GM12878 (cell line): ENCODE results near the gene SLC2A5. TPM values are rescaled to one million over a fixed set of nuclear protein-coding genes. Genes with fewer than 3 reads are reported as not detected.

Source experiments
- ATAC-seq: fragments of 200-7000 bp; cut with Tn5 transposase; 3 replicates; pipeline ENCODE4 v1.9.1; 2020; ENCODE audit warnings: mild to moderate bottlenecking, moderate library complexity
- BruUV-seq: library from RNA; stranded (reverse); fragments of 400-500 nt; replicated peaks from 2 replicates; lab custom pipeline; 2021; lab: Mats Ljungman, UMichigan
- CTCF ChIA-PET: fragments of 300-600 bp; sonication (Branson Sonifier 250); formaldehyde crosslinking; extraction: SDS; loops from one replicate; lab custom pipeline; 2021; ENCODE audit warnings: inconsistent platforms; lab: Yijun Ruan, JAX
- POLR2A ChIA-PET: fragments of 350-600 bp; formaldehyde crosslinking; extraction: SDS; loops from one replicate; lab custom pipeline; 2021; ENCODE audit warnings: inconsistent platforms; lab: Charles Lee
- RAD21 ChIA-PET: fragments of 300-600 bp; sonication (Branson Sonifier 250); formaldehyde crosslinking; loops from one replicate; lab custom pipeline; 2023; ENCODE audit warnings: antibody characterized with exemption; ENCODE audit not compliant: unreplicated experiment; lab: Charles Lee
- SMC1A ChIA-PET: fragments of 300-600 bp; sonication (Branson Sonifier 250); formaldehyde crosslinking; loops from one replicate; lab custom pipeline; 2023; ENCODE audit not compliant: unreplicated experiment, uncharacterized antibody; lab: Charles Lee
- DNase-seq: peaks from one replicate; pipeline ENCODE4 v3.0.0-alpha.2; 2011; ENCODE audit warnings: low read depth, low spot score
- FAIRE-seq: peaks from 3 replicates; lab custom pipeline; 2011; peaks lifted over from hg19 to GRCh38; lab: Jason Lieb, UNC
- H2AFZ ChIP-seq: 2 replicates; pipeline ENCODE4 v1.6.0; 2011; ENCODE audit warnings: low read depth, low read length, control low read depth; ENCODE audit not compliant: control insufficient read depth
- H3K27ac ChIP-seq: 2 replicates; pipeline ENCODE4 v1.5.1; 2011; ENCODE audit warnings: control low read depth; ENCODE audit not compliant: control insufficient read depth, insufficient read depth
- H3K27me3 ChIP-seq, 2 experiments: replicated peaks in 1 of 2; 2 replicates each; pipeline versions ENCODE4 v1.6.0 to v1.6.1; 2011; ENCODE audit warnings: low read length in 1 of 2; ENCODE audit not compliant: control insufficient read depth in 2 of 2, insufficient read depth in 2 of 2
- H3K36me3 ChIP-seq, 2 experiments: 2 replicates each; pipeline ENCODE4 v1.5.1; 2011; ENCODE audit warnings: low read length in 1 of 2; ENCODE audit not compliant: control insufficient read depth in 2 of 2, insufficient read depth in 2 of 2
- H3K4me1 ChIP-seq: 2 replicates; pipeline ENCODE4 v1.6.1; 2011; ENCODE audit warnings: mild to moderate bottlenecking, low read length, moderate library complexity, mixed read lengths; ENCODE audit not compliant: control insufficient read depth, insufficient read depth
- H3K4me2 ChIP-seq: 2 replicates; pipeline ENCODE4 v1.6.0; 2011; ENCODE audit warnings: control low read depth; ENCODE audit not compliant: control insufficient read depth, insufficient read depth
- H3K4me3 ChIP-seq: fragments of 200-600 bp; sonication (generic); 2 replicates; pipeline ENCODE4 v1.5.1; 2016
- H3K79me2 ChIP-seq: 2 replicates; pipeline ENCODE4 v1.6.0; 2011; ENCODE audit warnings: low read length; ENCODE audit not compliant: control insufficient read depth, insufficient read depth
- H3K9ac ChIP-seq: 2 replicates; pipeline ENCODE4 v1.8.0; 2011; ENCODE audit warnings: low read length, control low read depth, mixed read lengths; ENCODE audit not compliant: control insufficient read depth, insufficient read depth
- H3K9me3 ChIP-seq: replicated peaks from 3 replicates; pipeline ENCODE4 v1.5.1; 2011; ENCODE audit warnings: mild to moderate bottlenecking, low read length; ENCODE audit not compliant: control insufficient read depth, insufficient read depth
- H4K20me1 ChIP-seq: 2 replicates; pipeline ENCODE4 v1.6.0; 2011; ENCODE audit not compliant: control insufficient read depth, insufficient read depth
- IKZF1 ChIP-seq: fragments of 450-650 bp; conservative IDR thresholded peaks from 2 replicates; pipeline ENCODE4 v1.6.1; 2017; ENCODE audit warnings: antibody characterized with exemption, mild to moderate bottlenecking
- NBN ChIP-seq: fragments of 450-650 bp; IDR thresholded peaks from 2 replicates; pipeline ENCODE4 v1.6.1; 2016
- NR2C2 ChIP-seq: IDR thresholded peaks from 2 replicates; pipeline ENCODE4 v1.6.1; 2011; ENCODE audit warnings: borderline replicate concordance, low read depth; ENCODE audit not compliant: control insufficient read depth, insufficient read length
- PAX5 ChIP-seq: IDR thresholded peaks from 2 replicates; pipeline ENCODE4 v1.6.1; 2011; ENCODE audit warnings: low read depth, low read length, borderline replicate concordance
- POLR2A ChIP-seq: IDR thresholded peaks from 2 replicates; pipeline ENCODE4 v1.6.1; 2011; ENCODE audit warnings: low read depth, mild to moderate bottlenecking, low read length
- RAD51 ChIP-seq: fragments of 450-650 bp; IDR thresholded peaks from 2 replicates; pipeline ENCODE4 v1.6.1; 2016; ENCODE audit warnings: moderate library complexity, mild to moderate bottlenecking, inconsistent platforms
- WGBS: methylation state at CpG from one replicate; pipeline ENCODE4 v1.1.6; 2016; ENCODE audit warnings: low lambda C conversion rate; ENCODE audit not compliant: insufficient replicate concordance, insufficient coverage; ENCODE audit errors: missing lambda C conversion rate; 5-methylcytosine and 5-hydroxymethylcytosine counted together
- in situ Hi-C: fragments of 300-500 bp; cut with MboI; formaldehyde crosslinking; loops from 9 replicates; pipeline ENCODE4 v1.14.3; 2018; ENCODE audit warnings: mixed read lengths
- intact Hi-C: fragments of 100-400 bp; cut with micrococcal nuclease; formaldehyde crosslinking; loops from one replicate; pipeline ENCODE4 v1.14.2; 2022; ENCODE audit not compliant: unreplicated experiment
- polyA plus RNA-seq, 11 experiments: library from polyadenylated mRNA; depleted of rRNA in 4 of 11; unstranded in 6 of 11; stranded (reverse) in 5 of 11; fragments of >200 nt; fragmentation: Nextera tagmentation in 4 of 11; fragmentation: Illumina TruSeq in 1 of 11; extraction: Ambion mirVana in 4 of 11; extraction: Trizol in 1 of 11; gene quantifications; 1 replicate in 1 of 11; 2 replicates in 10 of 11; pipeline versions ENCODE4 v1.2.1 to v1.2.3, GENCODE V29; 2011 to 2016; ENCODE audit warnings: inconsistent platforms in 2 of 11, missing spikeins in 2 of 11, low read depth in 1 of 11
- total RNA-seq, 4 experiments: library from RNA; depleted of rRNA in 3 of 4; stranded (reverse); fragments of >200 nt in 3 of 4; fragmentation: Illumina TruSeq in 1 of 4; extraction: Trizol in 1 of 4; gene quantifications; 2 replicates each; pipeline versions ENCODE4 v1.2.1 to v1.2.3, GENCODE V29; 2013 to 2021

The SLC2A5 gene
- total and polyA plus RNA-seq, 10 of the 15 experiments (the other 5 are each of a cell fraction or from before 2014, with no cell fraction given): 4.5 to 76.6 (median 23.9) TPM

DNA sequence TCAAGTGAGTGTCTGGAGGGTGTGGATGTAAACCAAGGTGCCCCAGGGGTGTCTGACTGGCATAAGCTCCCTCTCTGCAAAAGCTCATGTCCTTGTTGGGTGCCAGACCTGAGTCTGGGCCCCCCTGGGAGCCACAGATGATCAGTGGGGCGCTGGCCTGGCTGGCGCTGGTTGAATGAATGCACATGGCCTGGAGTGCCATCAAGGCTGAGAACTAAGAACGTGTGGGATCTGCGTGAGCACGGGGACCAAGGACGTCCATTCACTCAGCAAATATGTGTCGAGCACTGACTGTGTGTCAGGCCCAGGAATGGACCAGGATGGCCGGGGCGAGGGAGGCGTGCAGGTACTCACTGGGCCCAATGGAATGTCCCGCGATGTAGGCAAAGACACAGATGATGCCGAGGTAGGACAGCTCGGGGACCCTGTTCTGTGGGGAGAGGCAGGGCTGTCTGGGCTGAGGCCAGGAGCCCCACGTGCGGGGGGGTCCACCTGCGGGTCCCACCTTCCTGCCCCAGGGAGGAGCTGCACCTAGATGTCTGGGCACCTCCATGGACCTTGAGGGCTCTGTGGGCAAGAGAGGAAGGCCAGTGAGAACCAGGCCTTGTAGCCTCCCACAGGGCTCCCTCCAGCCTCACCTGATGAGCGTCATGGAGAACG, 62.3 kb downstream of the SLC2A5 start:
- Histone ChIP-seq H2AFZ (no peak overlapping the region), H3K4me3 (no peak overlapping the region), H4K20me1 (no peaks in the 10 kb centered on the region), H3K79me2 (no peaks in the 10 kb centered on the region), H3K4me2 (no peak overlapping the region; the same call in 1 of the 2 replicates), H3K9me3 (no peaks in the 10 kb centered on the region), H3K4me1 (peaks cover 35% of the 10 kb centered on the region), H3K27me3 (no peaks in the 10 kb centered on the region), H3K36me3 (no peaks in the 10 kb centered on the region), H3K9ac (no peak overlapping the region), H3K27ac (no peak overlapping the region)
- intact Hi-C loops (loop anchor here (5.0 kb wide), 2 partner anchors 90 to 190 kb away; no protein-coding TSS in a partner anchor), in situ Hi-C loops (loop anchor here (5.0 kb wide), 1 partner anchor 95 kb away; no protein-coding TSS in a partner anchor)
- POLR2A ChIA-PET: no interaction called here
- CTCF ChIA-PET: interaction anchor here (0.5 to 6.9 kb wide), 10 partner anchors 13 to 228 kb away, joined by 3 to 126 read pairs (median 4); partner anchors contain the start of gene H6PD
- SMC1A ChIA-PET: interaction anchor here (1.5 to 4.4 kb wide), 4 partner anchors 30 to 104 kb away, joined by 4 to 38 read pairs (median 18); no protein-coding TSS in a partner anchor
- no TSS peak for BruUV-seq
- ATAC-seq (no peak), DNase-seq (no peak), FAIRE-seq (no peak)
- RAD21 ChIA-PET: interaction anchor here (0.6 to 3.6 kb wide), 3 partner anchors 27 to 95 kb away, joined by 4 to 26 read pairs (median 8); no protein-coding TSS in a partner anchor
- 87% methylated on average over 19 of the region's 19 CpGs for WGBS
- peak; percentile 7 for TF ChIP-seq NR2C2
- TF ChIP-seq NBN: no peak
- no peak for TF ChIP-seq PAX5

GRCh38 chr1:9005395-9005708, 64.1 kb downstream of the SLC2A5 start:
- H3K9me3 ChIP-seq: no peaks in the 10 kb centered on the region
- BruUV-seq: no TSS peak
- ChIA-PET CTCF (interaction anchor here (0.7 to 6.9 kb wide), 58 partner anchors 9 to 858 kb away, joined by 3 to 126 read pairs (median 5); partner anchors contain the start of gene SLC2A5), POLR2A (interaction anchor here (0.5 to 1.6 kb wide), 4 partner anchors 87 to 569 kb away, joined by 3 to 6 read pairs (median 4); no protein-coding TSS in a partner anchor)
- no peak for DNase-seq
- H3K4me2 ChIP-seq: no peak overlapping the region
- H3K4me1 ChIP-seq: peaks cover 27% of the 10 kb centered on the region
- H4K20me1 ChIP-seq: no peaks in the 10 kb centered on the region
- no peak for FAIRE-seq
- TF ChIP-seq POLR2A: no peak
- no peak for TF ChIP-seq RAD51
- 0 out of 2 replicates have a peak, but pooled peaks have one; percentile 2 for TF ChIP-seq IKZF1
- TF ChIP-seq, all 136 proteins: peak for 1
- no peak overlapping the region for H2AFZ ChIP-seq
- no peak for ATAC-seq
- no peaks in the 10 kb centered on the region for H3K27me3 ChIP-seq
- intact Hi-C loops (loop anchor here (5.0 kb wide), 2 partner anchors 88 to 192 kb away; no protein-coding TSS in a partner anchor), in situ Hi-C loops (loop anchor here (5.0 kb wide), 1 partner anchor 97 kb away; no protein-coding TSS in a partner anchor)
- WGBS: 41% methylated on average over 8 of the region's 8 CpGs
- H3K9ac ChIP-seq: no peak overlapping the region
- ChIA-PET SMC1A (interaction anchor here (0.6 to 4.4 kb wide), 24 partner anchors 15 to 235 kb away, joined by 3 to 38 read pairs (median 4); no protein-coding TSS in a partner anchor), RAD21 (interaction anchor here (0.7 to 2.9 kb wide), 27 partner anchors 12 to 279 kb away, joined by 3 to 32 read pairs (median 4); no protein-coding TSS in a partner anchor)
- no peak overlapping the region for H3K27ac ChIP-seq
- no peaks in the 10 kb centered on the region for H3K79me2 ChIP-seq
- no peak overlapping the region for H3K4me3 ChIP-seq
- H3K36me3 ChIP-seq: no peaks in the 10 kb centered on the region
